Measurements from ENCODE around the gene KPNB1. TPM values are rescaled to one million over a fixed set of nuclear protein-coding genes. Genes with fewer than 3 reads are reported as not detected.

Gene KPNB1
- polyA plus RNA-seq, 1 donor (not counting 4 experiments of a cell fraction or from before 2014, with no cell fraction given) = 220 TPM

GRCh38 chr17:47732399-47733046 lies 82.8 kb downstream of the KPNB1 start:
- dilution Hi-C loops (cut with MboI; ENCODE audit: extremely low pct_ligation_motif_present, low sequenced_read_pairs) = no loop called here
- Histone ChIP-seq H3K4me3 (ENCODE audit: control insufficient read depth in 2 of 3, extremely low read depth in 1 of 3, insufficient read depth in 2 of 3, low read depth in 1 of 3, low read length in 3 of 3) (no peak overlapping the region), H3K9me3 (ENCODE audit: control insufficient read depth, low read depth, low read length) (no peaks in the 10 kb centered on the region), H4K20me1 (ENCODE audit: control insufficient read depth, extremely low read depth, insufficient read depth, low read length) (no peaks in the 10 kb centered on the region), H3K9ac (ENCODE audit: control insufficient read depth, extremely low read depth, insufficient read depth, low read length) (no peak overlapping the region), H3K9me1 (ENCODE audit: control insufficient read depth, extremely low read depth, insufficient read depth, low read length) (no peaks in the 10 kb centered on the region), H2AFZ (ENCODE audit: control insufficient read depth, low read length) (no peak overlapping the region), H3K79me2 (ENCODE audit: control insufficient read depth, insufficient read depth, low read length) (no peaks in the 10 kb centered on the region), H3K36me3 (ENCODE audit: control insufficient read depth in 2 of 2, extremely low read depth in 1 of 2, insufficient read depth in 2 of 2, low read length in 2 of 2) (no peaks in the 10 kb centered on the region), H3K4me1 (ENCODE audit: control insufficient read depth, extremely low read depth, insufficient read depth, low read length) (no peaks in the 10 kb centered on the region), H3K27me3 (ENCODE audit: control insufficient read depth, extremely low read depth, insufficient read depth, low read length) (peaks cover 60% of the 10 kb centered on the region), H3K4me2 (ENCODE audit: control insufficient read depth, extremely low read depth, insufficient read depth, low read depth, low read length) (no peak overlapping the region), H3K27ac (ENCODE audit: control insufficient read depth, insufficient read depth, low read length) (no peak overlapping the region)
- TF ChIP-seq CTCF (optimal IDR thresholded peaks at IDR 0.05 in 1 of 3, IDR thresholded peaks at IDR 0.05 in 1 of 3, conservative IDR thresholded peaks at IDR 0.05 in 1 of 3; ENCODE audit: extremely low read depth in 1 of 3, insufficient read depth in 2 of 3, low read length in 3 of 3) (no peak), EZH2 (IDR thresholded peaks at IDR 0.05; ENCODE audit: low read length) (no peak)
- no peak for FAIRE-seq
- no peak for DNase-seq (ENCODE audit: low read depth, low spot score)

- no peak for FAIRE-seq
- Histone ChIP-seq H3K9me3 (ENCODE audit: control insufficient read depth, low read depth, low read length) (no peaks in the 10 kb centered on the region), H3K27me3 (ENCODE audit: control insufficient read depth, extremely low read depth, insufficient read depth, low read length) (peaks cover 60% of the 10 kb centered on the region), H3K9ac (ENCODE audit: control insufficient read depth, extremely low read depth, insufficient read depth, low read length) (no peak within 1 kb of the TSS), H3K9me1 (ENCODE audit: control insufficient read depth, extremely low read depth, insufficient read depth, low read length) (no peaks in the 10 kb centered on the region), H3K4me1 (ENCODE audit: control insufficient read depth, extremely low read depth, insufficient read depth, low read length) (no peaks in the 10 kb centered on the region), H3K4me2 (ENCODE audit: control insufficient read depth, extremely low read depth, insufficient read depth, low read depth, low read length) (peak within 1 kb of the TSS; percentile 32), H3K27ac (ENCODE audit: control insufficient read depth, insufficient read depth, low read length) (no peak within 1 kb of the TSS), H2AFZ (ENCODE audit: control insufficient read depth, low read length) (peak within 1 kb of the TSS; percentile 6), H3K4me3 (ENCODE audit: control insufficient read depth in 2 of 3, extremely low read depth in 1 of 3, insufficient read depth in 2 of 3, low read depth in 1 of 3, low read length in 3 of 3) (peak within 1 kb of the TSS in 1 of 3 experiments; percentile 18), H3K36me3 (ENCODE audit: control insufficient read depth in 2 of 2, extremely low read depth in 1 of 2, insufficient read depth in 2 of 2, low read length in 2 of 2) (no peaks in the 10 kb centered on the region), H3K79me2 (ENCODE audit: control insufficient read depth, insufficient read depth, low read length) (no peaks in the 10 kb centered on the region), H4K20me1 (ENCODE audit: control insufficient read depth, extremely low read depth, insufficient read depth, low read length) (no peaks in the 10 kb centered on the region)
- TF ChIP-seq EZH2 (IDR thresholded peaks at IDR 0.05; ENCODE audit: low read length) = no peak
- peak in 2 of 3 experiments; percentile 28 to 33 for TF ChIP-seq CTCF (optimal IDR thresholded peaks at IDR 0.05 in 1 of 3, IDR thresholded peaks at IDR 0.05 in 1 of 3, conservative IDR thresholded peaks at IDR 0.05 in 1 of 3; ENCODE audit: extremely low read depth in 1 of 3, insufficient read depth in 2 of 3, low read length in 3 of 3)
- no peak for DNase-seq (ENCODE audit: low read depth, low spot score)
- dilution Hi-C loops (cut with MboI; ENCODE audit: extremely low pct_ligation_motif_present, low sequenced_read_pairs) = no loop called here
Measured at GRCh38 chr17:47733047-47733673, 83.4 kb downstream of the KPNB1 start, which contains the start of gene TBX21. TSS of gene TBX21 (plus strand) at chr17:47733236. CDS start at chr17:47733455, 219 bp downstream.

Measured in keratinocyte (primary cell).